Neural cell (in vitro differentiated cells): ENCODE results near the gene PTPRN2.

Experiments
- EP300 ChIP-seq: fragments of 450-650 bp; conservative IDR thresholded peaks from 2 replicates; pipeline ENCODE4 v1.6.1; 2014; ENCODE audit warnings: antibody characterized with exemption, mild to moderate bottlenecking, moderate library complexity; ENCODE audit not compliant: poor library complexity, severe bottlenecking
- EZH2 ChIP-seq: fragments of 200-600, 300-800 bp; shearing (Covaris generic), sonication (generic); IDR thresholded peaks from 2 replicates; pipeline ENCODE4 v1.6.1; 2014; ENCODE audit warnings: antibody characterized with exemption, low read length, borderline replicate concordance, mild to moderate bottlenecking; ENCODE audit not compliant: insufficient read depth, poor library complexity, severe bottlenecking
- POLR2AphosphoS5 ChIP-seq: IDR thresholded peaks from 2 replicates; pipeline ENCODE4 v1.6.1; 2012
- RAD21 ChIP-seq: fragments of 450-650 bp; conservative IDR thresholded peaks from 2 replicates; pipeline ENCODE4 v1.6.1; 2014; ENCODE audit warnings: antibody characterized with exemption, mild to moderate bottlenecking, moderate library complexity
- SMC3 ChIP-seq: fragments of 450-650 bp; conservative IDR thresholded peaks from 2 replicates; pipeline ENCODE4 v1.6.1; 2014; ENCODE audit warnings: antibody characterized with exemption, mild to moderate bottlenecking, moderate library complexity; ENCODE audit not compliant: poor library complexity
- TF ChIP-seq, protein P1 (sequence below): IDR thresholded peaks from 2 replicates; pipeline ENCODE4 v1.6.1; 2012; ENCODE audit warnings: borderline replicate concordance
- TF ChIP-seq, protein P2 (sequence below): fragments of 450-650 bp; IDR thresholded peaks from 2 replicates; pipeline ENCODE4 v1.5.1; 2014; ENCODE audit warnings: antibody characterized with exemption, mild to moderate bottlenecking, moderate library complexity; ENCODE audit not compliant: poor library complexity, severe bottlenecking

DNA sequence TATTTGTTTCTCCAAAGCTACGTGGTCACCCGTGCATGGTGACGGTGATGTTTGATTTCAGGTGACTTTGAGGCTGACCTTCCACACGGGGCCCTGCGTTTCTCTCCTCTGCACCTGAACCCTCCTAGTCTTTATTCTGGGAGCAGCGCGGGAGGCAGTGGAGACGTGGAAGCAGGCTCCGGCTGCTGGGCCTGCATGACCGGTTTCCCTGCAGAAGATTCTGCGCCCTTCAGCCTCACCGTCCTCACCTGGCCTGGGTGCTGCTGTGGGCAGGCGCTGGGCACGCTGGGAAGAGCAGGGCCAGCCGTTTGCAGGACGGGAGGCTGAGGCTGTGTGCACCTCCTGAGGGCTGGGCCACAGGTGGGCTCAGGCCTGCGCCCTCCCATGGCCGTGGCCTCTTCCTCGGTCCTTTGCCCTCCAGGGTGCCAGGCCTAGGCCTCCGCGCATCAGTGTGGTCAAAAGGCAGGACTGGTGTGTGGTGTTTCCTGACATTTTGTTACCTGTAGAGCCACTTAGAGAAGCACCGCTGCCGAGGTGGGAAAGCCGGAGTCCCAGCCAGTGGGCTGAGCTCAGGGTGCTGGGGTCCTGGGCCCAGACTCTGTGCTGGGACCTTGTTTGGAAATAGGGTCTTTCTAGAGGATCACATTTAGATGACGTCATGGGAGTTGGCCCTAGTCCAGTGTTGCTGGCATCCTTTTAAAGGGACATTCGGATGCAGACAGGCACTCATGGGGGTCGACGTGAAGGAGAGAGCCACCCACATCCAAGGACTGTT, 772.5 kb downstream of the PTPRN2 start:
- no peak for TF ChIP-seq RAD21
- no peak for TF ChIP-seq EP300
- TF ChIP-seq, protein P1, sequence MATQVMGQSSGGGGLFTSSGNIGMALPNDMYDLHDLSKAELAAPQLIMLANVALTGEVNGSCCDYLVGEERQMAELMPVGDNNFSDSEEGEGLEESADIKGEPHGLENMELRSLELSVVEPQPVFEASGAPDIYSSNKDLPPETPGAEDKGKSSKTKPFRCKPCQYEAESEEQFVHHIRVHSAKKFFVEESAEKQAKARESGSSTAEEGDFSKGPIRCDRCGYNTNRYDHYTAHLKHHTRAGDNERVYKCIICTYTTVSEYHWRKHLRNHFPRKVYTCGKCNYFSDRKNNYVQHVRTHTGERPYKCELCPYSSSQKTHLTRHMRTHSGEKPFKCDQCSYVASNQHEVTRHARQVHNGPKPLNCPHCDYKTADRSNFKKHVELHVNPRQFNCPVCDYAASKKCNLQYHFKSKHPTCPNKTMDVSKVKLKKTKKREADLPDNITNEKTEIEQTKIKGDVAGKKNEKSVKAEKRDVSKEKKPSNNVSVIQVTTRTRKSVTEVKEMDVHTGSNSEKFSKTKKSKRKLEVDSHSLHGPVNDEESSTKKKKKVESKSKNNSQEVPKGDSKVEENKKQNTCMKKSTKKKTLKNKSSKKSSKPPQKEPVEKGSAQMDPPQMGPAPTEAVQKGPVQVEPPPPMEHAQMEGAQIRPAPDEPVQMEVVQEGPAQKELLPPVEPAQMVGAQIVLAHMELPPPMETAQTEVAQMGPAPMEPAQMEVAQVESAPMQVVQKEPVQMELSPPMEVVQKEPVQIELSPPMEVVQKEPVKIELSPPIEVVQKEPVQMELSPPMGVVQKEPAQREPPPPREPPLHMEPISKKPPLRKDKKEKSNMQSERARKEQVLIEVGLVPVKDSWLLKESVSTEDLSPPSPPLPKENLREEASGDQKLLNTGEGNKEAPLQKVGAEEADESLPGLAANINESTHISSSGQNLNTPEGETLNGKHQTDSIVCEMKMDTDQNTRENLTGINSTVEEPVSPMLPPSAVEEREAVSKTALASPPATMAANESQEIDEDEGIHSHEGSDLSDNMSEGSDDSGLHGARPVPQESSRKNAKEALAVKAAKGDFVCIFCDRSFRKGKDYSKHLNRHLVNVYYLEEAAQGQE: no peak
- TF ChIP-seq, protein P2, sequence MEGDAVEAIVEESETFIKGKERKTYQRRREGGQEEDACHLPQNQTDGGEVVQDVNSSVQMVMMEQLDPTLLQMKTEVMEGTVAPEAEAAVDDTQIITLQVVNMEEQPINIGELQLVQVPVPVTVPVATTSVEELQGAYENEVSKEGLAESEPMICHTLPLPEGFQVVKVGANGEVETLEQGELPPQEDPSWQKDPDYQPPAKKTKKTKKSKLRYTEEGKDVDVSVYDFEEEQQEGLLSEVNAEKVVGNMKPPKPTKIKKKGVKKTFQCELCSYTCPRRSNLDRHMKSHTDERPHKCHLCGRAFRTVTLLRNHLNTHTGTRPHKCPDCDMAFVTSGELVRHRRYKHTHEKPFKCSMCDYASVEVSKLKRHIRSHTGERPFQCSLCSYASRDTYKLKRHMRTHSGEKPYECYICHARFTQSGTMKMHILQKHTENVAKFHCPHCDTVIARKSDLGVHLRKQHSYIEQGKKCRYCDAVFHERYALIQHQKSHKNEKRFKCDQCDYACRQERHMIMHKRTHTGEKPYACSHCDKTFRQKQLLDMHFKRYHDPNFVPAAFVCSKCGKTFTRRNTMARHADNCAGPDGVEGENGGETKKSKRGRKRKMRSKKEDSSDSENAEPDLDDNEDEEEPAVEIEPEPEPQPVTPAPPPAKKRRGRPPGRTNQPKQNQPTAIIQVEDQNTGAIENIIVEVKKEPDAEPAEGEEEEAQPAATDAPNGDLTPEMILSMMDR: no peak
- TF ChIP-seq SMC3: no peak
- no peak for TF ChIP-seq EZH2
- no peak for TF ChIP-seq POLR2AphosphoS5
